ENCODE results near the gene MYBPH. TPM values are rescaled to one million over a fixed set of nuclear protein-coding genes. Genes with fewer than 3 reads are reported as not detected.

Gene MYBPH
- total and polyA plus RNA-seq, 2 of the 13 experiments (the other 11 are each of a cell fraction or from before 2014, with no cell fraction given), result not detected

GRCh38 chr1:203219934-203220333, 44.3 kb upstream of the MYBPH start:
- CTCF ChIA-PET (ENCODE audit: low intra/inter-chr PET ratio, low total read pairs), result no interaction called here
- in situ Hi-C loops (cut with HindIII; ENCODE audit: extremely low pct_ligation_motif_present, low pct_unique_long_range_greater_than_20kb) (loop anchor here (5.0 kb wide), 4 partner anchors 52 to 183 kb away; no protein-coding TSS in a partner anchor), intact Hi-C loops (cut with micrococcal nuclease; ENCODE audit: unreplicated experiment) (loop anchor here (5.0 kb wide), 1 partner anchor 183 kb away; no protein-coding TSS in a partner anchor)
- DNase-seq (ENCODE audit: low spot score) (no peak), FAIRE-seq (no peak), ATAC-seq (no peak)
- peak; percentile 65; the same call in 1 of the 2 replicates for TF ChIP-seq ZKSCAN1 (IDR thresholded peaks at IDR 0.05; ENCODE audit: low read length)
- no peak for TF ChIP-seq ATF1 (CRISPR knock-in tag; IDR thresholded peaks at IDR 0.05)
- TF ChIP-seq SP4 (CRISPR knock-in tag; IDR thresholded peaks at IDR 0.05), result no peak
- TF ChIP-seq REST (IDR thresholded peaks at IDR 0.05; ENCODE audit: borderline replicate concordance in 1 of 2, low read depth in 1 of 2, low read length in 2 of 2), result peak; percentile 52 to 89
- peak; percentile 79; the same call in 1 of the 2 replicates for TF ChIP-seq MIER2 (CRISPR knock-in tag; IDR thresholded peaks at IDR 0.05)
- TF ChIP-seq AGO2 (optimal IDR thresholded peaks at IDR 0.05; ENCODE audit: low read depth, low read length), result no peak
- Histone ChIP-seq H3K79me2 (ENCODE audit: insufficient read depth, low read length) (no peaks in the 10 kb centered on the region), H3K9ac (ENCODE audit: insufficient read depth, low read depth, low read length) (no peak overlapping the region), H3K4me1 (ENCODE audit: insufficient read depth, low read length) (no peaks in the 10 kb centered on the region), H3K9me3 (ENCODE audit: low read length) (no peaks in the 10 kb centered on the region), H3K36me3 (replicated peaks in 1 of 2; ENCODE audit: control insufficient read depth in 1 of 2, insufficient read depth in 2 of 2, low read length in 2 of 2) (no peaks in the 10 kb centered on the region), H2AFZ (ENCODE audit: low read length) (no peak overlapping the region), H3K27ac (ENCODE audit: extremely low read length, insufficient read depth, low read length) (no peak overlapping the region), H4K20me1 (ENCODE audit: insufficient read depth, low read length) (no peaks in the 10 kb centered on the region), H3K27me3 (ENCODE audit: control insufficient read depth in 1 of 2, insufficient read depth in 2 of 2, low read length in 2 of 2) (peaks cover 0 to 39% of the 10 kb centered on the region in 2 experiments; a peak in 4 of 5 replicates), H3K4me2 (ENCODE audit: low read depth, low read length) (no peak overlapping the region), H3K4me3 (replicated peaks in 1 of 3; ENCODE audit: insufficient read depth in 1 of 3, low read depth in 2 of 3, low read length in 3 of 3) (no peak overlapping the region)
- POLR2A ChIA-PET, result no interaction called here
- BruUV-seq (replicated peaks), result no TSS peak
- 6% methylated on average over 5 of the region's 8 CpGs for WGBS (ENCODE audit: low lambda C conversion rate)

All from HepG2 (cell line).